HG02623 (cell line): Measurements from ENCODE around the gene NXF2B.
"Not testable (repeated sequence)": the region's sequence is repeated elsewhere in the genome, so short reads cannot be mapped to it uniquely, and the experiment has no call there.

Source experiments
- ATAC-seq: cut with Tn5 transposase; IDR thresholded peaks from one replicate; pipeline ENCODE4 v1.9.1; 2021; ENCODE audit warnings: moderate library complexity; ENCODE audit not compliant: unreplicated experiment

NXF2B gene

GRCh38 chrX:102439908-102440307 is at the start of gene NXF2B:
Gene NXF2B, minus strand, starts transcription at chrX:102440008. Its CDS starts 59,972 bp downstream, at chrX:102380036.
- ATAC-seq = not testable (repeated sequence)

GRCh38 chrX:102478765-102479164 is 39.0 kb upstream of the NXF2B start:
- not testable (repeated sequence) for ATAC-seq

- not testable (repeated sequence) for ATAC-seq
Measured at GRCh38 chrX:102471762-102472220, 32.0 kb upstream of the NXF2B start, which contains the start of gene TCP11X2. Gene TCP11X2, minus strand, starts transcription at chrX:102471812.

- not testable (repeated sequence) for ATAC-seq
Measured at GRCh38 chrX:102470215-102470614, 30.4 kb upstream of the NXF2B start.

- not testable (repeated sequence) for ATAC-seq
Measured at GRCh38 chrX:102458615-102459014, 18.8 kb upstream of the NXF2B start.

- ATAC-seq = not testable (repeated sequence)
Measured at GRCh38 chrX:102414493-102414892, 25.3 kb downstream of the NXF2B start.

- no peak for ATAC-seq
Measured at GRCh38 chrX:102345916-102346315, 93.9 kb downstream of the NXF2B start.

- ATAC-seq = no peak
Measured at GRCh38 chrX:102341867-102342266, 97.9 kb downstream of the NXF2B start.

- no peak for ATAC-seq
Measured at GRCh38 chrX:102339312-102340298, 100.2 kb downstream of the NXF2B start.

GRCh38 chrX:102338162-102338561 is 101.6 kb downstream of the NXF2B start:
- no peak for ATAC-seq
